HepG2 (cell line): ENCODE data around the gene GADD45GIP1. TPM values are rescaled to one million over a fixed set of nuclear protein-coding genes. Genes with fewer than 3 reads are reported as not detected.
A peak's percentile ranks its signal among the peaks of the same experiment; 100 is the strongest.

Experiments
- ATAC-seq: fragments of 200-7000 bp; cut with Tn5 transposase; 3 replicates; pipeline ENCODE4 v1.9.1; 2020; ENCODE audit warnings: mild to moderate bottlenecking, moderate library complexity
- BruUV-seq: library from RNA; stranded (reverse); fragments of 400-500 nt; replicated peaks from 2 replicates; lab custom pipeline; 2021; lab: Mats Ljungman, UMichigan
- CTCF ChIA-PET: fragments of 300-600 bp; formaldehyde crosslinking; extraction: SDS; loops from one replicate; lab custom pipeline; 2021; ENCODE audit warnings: low total read pairs, inconsistent platforms, low intra/inter-chr PET ratio; lab: Yijun Ruan, JAX
- POLR2A ChIA-PET: fragments of 350-600 bp; sonication (Branson Sonifier 250); formaldehyde crosslinking; loops from one replicate; lab custom pipeline; 2020; ENCODE audit warnings: antibody characterized with exemption, inconsistent platforms; lab: Yijun Ruan, JAX
- DNase-seq: peaks from one replicate; pipeline ENCODE4 v3.0.0-alpha.2; 2015; ENCODE audit warnings: low spot score
- FAIRE-seq: peaks from 3 replicates; lab custom pipeline; 2011; peaks lifted over from hg19 to GRCh38; lab: Jason Lieb, UNC
- H2AFZ ChIP-seq: one replicate; pipeline ENCODE4 v1.6.1; 2011; ENCODE audit warnings: low read length, inconsistent platforms
- H3K27ac ChIP-seq: fragments of 300-600 bp; 3 replicates; pipeline ENCODE4 v1.8.0; 2011; ENCODE audit warnings: mixed run types, mild to moderate bottlenecking, mixed read lengths, low read length, inconsistent platforms; ENCODE audit not compliant: insufficient read depth; ENCODE audit errors: extremely low read length
- H3K27me3 ChIP-seq, 2 experiments: fragments of 200-600 bp in 1 of 2; 2 replicates in 1 of 2; 3 replicates in 1 of 2; pipeline versions ENCODE4 v1.6.0 to v1.8.0; 2011; ENCODE audit warnings: low read length in 2 of 2, mild to moderate bottlenecking in 2 of 2, moderate library complexity in 2 of 2, inconsistent platforms in 1 of 2; ENCODE audit not compliant: insufficient read depth in 2 of 2, control insufficient read depth in 1 of 2
- H3K36me3 ChIP-seq, 2 experiments: fragments of 200-600 bp in 1 of 2; replicated peaks in 1 of 2; 2 replicates in 1 of 2; 3 replicates in 1 of 2; pipeline versions ENCODE4 v1.5.1 to v1.8.0; 2011; ENCODE audit warnings: low read length in 2 of 2, inconsistent platforms in 1 of 2; ENCODE audit not compliant: insufficient read depth in 2 of 2, control insufficient read depth in 1 of 2
- H3K4me1 ChIP-seq: 2 replicates; pipeline ENCODE4 v1.5.1; 2012; ENCODE audit warnings: low read length, inconsistent platforms; ENCODE audit not compliant: insufficient read depth
- H3K4me2 ChIP-seq: 2 replicates; pipeline ENCODE4 v1.6.0; 2011; ENCODE audit warnings: low read depth, low read length, inconsistent platforms
- H3K4me3 ChIP-seq, 3 experiments: fragments of 200-600 bp in 1 of 3; sonication (generic), shearing (Covaris generic) in 1 of 3; replicated peaks in 1 of 3; 2 replicates each; pipeline ENCODE4 v1.5.1; 2011 to 2016; ENCODE audit warnings: low read length in 3 of 3, inconsistent platforms in 2 of 3, low read depth in 2 of 3, mild to moderate bottlenecking in 2 of 3, control low read depth in 1 of 3, mixed read lengths in 1 of 3; ENCODE audit not compliant: insufficient read depth in 1 of 3
- H3K79me2 ChIP-seq: one replicate; pipeline ENCODE4 v1.6.1; 2011; ENCODE audit warnings: low read length, inconsistent platforms; ENCODE audit not compliant: insufficient read depth
- H3K9ac ChIP-seq: 2 replicates; pipeline ENCODE4 v1.6.0; 2011; ENCODE audit warnings: mild to moderate bottlenecking, low read depth, low read length, inconsistent platforms; ENCODE audit not compliant: insufficient read depth
- H3K9me3 ChIP-seq: 2 replicates; pipeline ENCODE4 v1.5.1; 2012; ENCODE audit warnings: mild to moderate bottlenecking, low read length
- H4K20me1 ChIP-seq: 2 replicates; pipeline ENCODE4 v1.6.0; 2011; ENCODE audit warnings: inconsistent platforms, mild to moderate bottlenecking, low read length, moderate library complexity; ENCODE audit not compliant: insufficient read depth
- DPF2 ChIP-seq: sonication (generic); formaldehyde crosslinking; IDR thresholded peaks from 2 replicates; pipeline ENCODE4 v1.4.0; 2020; ENCODE audit warnings: mild to moderate bottlenecking, low read depth, missing genetic modification reagents, borderline replicate concordance
- ZNF230 ChIP-seq: sonication (generic); formaldehyde crosslinking; IDR thresholded peaks from 2 replicates; pipeline ENCODE4 v1.4.0; 2020; ENCODE audit warnings: mild to moderate bottlenecking, missing genetic modification reagents
- ZNF768 ChIP-seq: sonication (generic); formaldehyde crosslinking; IDR thresholded peaks from 2 replicates; pipeline ENCODE4 v1.4.0; 2020; ENCODE audit warnings: missing genetic modification reagents
- ZNF841 ChIP-seq: sonication (generic); formaldehyde crosslinking; IDR thresholded peaks from 2 replicates; pipeline ENCODE4 v1.8.1; 2023; ENCODE audit warnings: missing genetic modification reagents, borderline replicate concordance
- WGBS: methylation state at CpG from one replicate; pipeline ENCODE4 v1.1.6; 2017; ENCODE audit warnings: low lambda C conversion rate; 5-methylcytosine and 5-hydroxymethylcytosine counted together
- in situ Hi-C: cut with HindIII; loops from 2 replicates; pipeline ENCODE4 v1.10.0; 2017; ENCODE audit warnings: low pct_unique_long_range_greater_than_20kb; ENCODE audit not compliant: extremely low pct_ligation_motif_present
- intact Hi-C: fragments of 100-400 bp; cut with micrococcal nuclease; formaldehyde crosslinking; loops from one replicate; pipeline ENCODE4 v1.10.0; 2022; ENCODE audit not compliant: unreplicated experiment
- polyA plus RNA-seq, 8 experiments: library from polyadenylated mRNA; depleted of rRNA in 3 of 8; stranded (reverse) in 7 of 8; unstranded in 1 of 8; fragments of >200 nt; fragmentation: Illumina TruSeq in 4 of 8; extraction: Trizol in 4 of 8; gene quantifications; 2 replicates each; pipeline versions ENCODE4 v1.2.1 to v1.2.3, GENCODE V29; 2011 to 2016; ENCODE audit warnings: low read depth in 4 of 8, missing spikeins in 1 of 8, mixed read lengths in 1 of 8; ENCODE audit not compliant: insufficient read depth in 1 of 8
- total RNA-seq, 5 experiments: library from RNA; depleted of rRNA; stranded (reverse); fragments of >200 nt; fragmentation: Illumina TruSeq; extraction: Trizol; gene quantifications; 2 replicates each; pipeline ENCODE4 v1.2.3, GENCODE V29; 2016; ENCODE audit warnings: low read depth in 1 of 5
- TF ChIP-seq, protein P1 (sequence below), 2 experiments: sonication (generic) in 1 of 2; formaldehyde crosslinking in 1 of 2; IDR thresholded peaks; 2 replicates each; pipeline versions ENCODE4 v1.6.1 to v1.9.0; 2014 to 2022; ENCODE audit warnings: antibody characterized with exemption in 1 of 2, borderline replicate concordance in 1 of 2, inconsistent platforms in 1 of 2, low read depth in 1 of 2, missing genetic modification reagents in 1 of 2

The GADD45GIP1 gene
- total and polyA plus RNA-seq, 2 of the 13 experiments (the other 11 are each of a cell fraction or from before 2014, with no cell fraction given), result 24.6 to 30.7 TPM

DNA sequence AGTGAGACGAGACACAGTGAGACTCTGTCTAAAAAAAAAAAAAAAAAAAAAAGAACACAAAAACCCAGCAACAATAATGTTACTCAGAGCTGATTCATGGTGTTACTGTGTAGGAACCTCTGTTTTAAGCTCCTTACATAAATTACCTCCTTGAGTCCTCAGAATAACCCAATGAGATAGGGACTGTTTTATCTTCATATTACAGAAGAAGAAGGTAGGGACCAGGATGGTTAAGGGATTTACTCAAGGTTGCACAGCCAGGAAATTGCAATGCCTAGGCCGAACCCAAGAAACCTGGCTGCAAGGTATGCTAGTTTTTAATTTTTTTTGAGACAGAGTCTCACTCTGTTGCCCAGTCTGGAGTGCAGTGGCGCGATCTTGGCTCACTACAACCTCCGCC lies 10.9 kb upstream of the GADD45GIP1 start:
- WGBS, result 63% methylated on average over 5 of the region's 5 CpGs
- ATAC-seq (no peak), DNase-seq (no peak), FAIRE-seq (no peak)
- no peak overlapping the region for H3K27ac ChIP-seq
- no peak overlapping the region for H3K9ac ChIP-seq
- no peaks in the 10 kb centered on the region for H3K79me2 ChIP-seq
- ChIA-PET POLR2A (no interaction called here), CTCF (no interaction called here)
- H3K4me2 ChIP-seq, result no peak overlapping the region
- no peaks in the 10 kb centered on the region for H4K20me1 ChIP-seq
- intact Hi-C loops, result no loop called here
- H3K4me1 ChIP-seq, result peaks cover 11% of the 10 kb centered on the region
- no peak overlapping the region for H2AFZ ChIP-seq
- no peaks in the 10 kb centered on the region for H3K36me3 ChIP-seq
- no peaks in the 10 kb centered on the region for H3K27me3 ChIP-seq
- no peak for TF ChIP-seq ZNF841 (CRISPR knock-in tag)
- TF ChIP-seq, protein P1, sequence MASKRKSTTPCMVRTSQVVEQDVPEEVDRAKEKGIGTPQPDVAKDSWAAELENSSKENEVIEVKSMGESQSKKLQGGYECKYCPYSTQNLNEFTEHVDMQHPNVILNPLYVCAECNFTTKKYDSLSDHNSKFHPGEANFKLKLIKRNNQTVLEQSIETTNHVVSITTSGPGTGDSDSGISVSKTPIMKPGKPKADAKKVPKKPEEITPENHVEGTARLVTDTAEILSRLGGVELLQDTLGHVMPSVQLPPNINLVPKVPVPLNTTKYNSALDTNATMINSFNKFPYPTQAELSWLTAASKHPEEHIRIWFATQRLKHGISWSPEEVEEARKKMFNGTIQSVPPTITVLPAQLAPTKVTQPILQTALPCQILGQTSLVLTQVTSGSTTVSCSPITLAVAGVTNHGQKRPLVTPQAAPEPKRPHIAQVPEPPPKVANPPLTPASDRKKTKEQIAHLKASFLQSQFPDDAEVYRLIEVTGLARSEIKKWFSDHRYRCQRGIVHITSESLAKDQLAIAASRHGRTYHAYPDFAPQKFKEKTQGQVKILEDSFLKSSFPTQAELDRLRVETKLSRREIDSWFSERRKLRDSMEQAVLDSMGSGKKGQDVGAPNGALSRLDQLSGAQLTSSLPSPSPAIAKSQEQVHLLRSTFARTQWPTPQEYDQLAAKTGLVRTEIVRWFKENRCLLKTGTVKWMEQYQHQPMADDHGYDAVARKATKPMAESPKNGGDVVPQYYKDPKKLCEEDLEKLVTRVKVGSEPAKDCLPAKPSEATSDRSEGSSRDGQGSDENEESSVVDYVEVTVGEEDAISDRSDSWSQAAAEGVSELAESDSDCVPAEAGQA (IDR thresholded peaks at IDR 0.05; ENCODE audit: low read depth), result no peak
- TF ChIP-seq, protein P1 (CRISPR knock-in tag; IDR thresholded peaks at IDR 0.05; ENCODE audit: borderline replicate concordance), result no peak
- TF ChIP-seq ZNF768 (CRISPR knock-in tag), result peak; percentile 65
- TF ChIP-seq ZNF230 (CRISPR knock-in tag), result no peak
- no peak for TF ChIP-seq DPF2 (CRISPR knock-in tag)
- no peak overlapping the region for H3K4me3 ChIP-seq
- in situ Hi-C loops, result no loop called here
- H3K9me3 ChIP-seq, result no peaks in the 10 kb centered on the region
- BruUV-seq, result no TSS peak
